NK-92 treated with Interleukin-12 subunit alpha and Interleukin-12 subunit beta, amount 100 ng/mL, for 24 hours (cell line): ENCODE results near the gene RASSF1.
"Not testable (repeated sequence)": the region's sequence is repeated elsewhere in the genome, so short reads cannot be mapped to it uniquely, and the experiment has no call there.

Experiments used
- DNase-seq: peaks from one replicate; lab custom pipeline; 2025; lab: John Stamatoyannopoulos, UW

Gene RASSF1

GRCh38 chr3:50323614-50324199 is 16.9 kb downstream of the RASSF1 start:
- no peak for DNase-seq

GRCh38 chr3:50323092-50323600 is 17.5 kb downstream of the RASSF1 start:
- no peak for DNase-seq

GRCh38 chr3:50322386-50323091 is 18.1 kb downstream of the RASSF1 start, which contains the start of gene HYAL2:
Gene HYAL2, minus strand, starts transcription at chr3:50322745. Its CDS starts 2,256 bp downstream, at chr3:50320489.
- no peak for DNase-seq

GRCh38 chr3:50322115-50322385 is 18.6 kb downstream of the RASSF1 start:
- DNase-seq = no peak

- DNase-seq = peak; percentile 63
Measured at GRCh38 chr3:50321336-50322114, 19.1 kb downstream of the RASSF1 start.

- no peak for DNase-seq
Measured at GRCh38 chr3:50320853-50321335, 19.7 kb downstream of the RASSF1 start.

- no peak for DNase-seq
Measured at GRCh38 chr3:50319894-50320625, 20.6 kb downstream of the RASSF1 start.

- no peak for DNase-seq
Measured at GRCh38 chr3:50319181-50319893, 21.3 kb downstream of the RASSF1 start.

- DNase-seq = no peak
Measured at GRCh38 chr3:50318615-50319014, 22.0 kb downstream of the RASSF1 start.

GRCh38 chr3:50318163-50318562 is 22.5 kb downstream of the RASSF1 start:
- DNase-seq = no peak

GRCh38 chr3:50317300-50317699 is 23.3 kb downstream of the RASSF1 start:
- DNase-seq = no peak

- DNase-seq = no peak
Measured at GRCh38 chr3:50316657-50317242, 23.9 kb downstream of the RASSF1 start.

GRCh38 chr3:50314816-50315215 is 25.8 kb downstream of the RASSF1 start:
- no peak for DNase-seq

- DNase-seq = no peak
Measured at GRCh38 chr3:50314342-50314741, 26.3 kb downstream of the RASSF1 start.

GRCh38 chr3:50312041-50312440 is 28.6 kb downstream of the RASSF1 start:
- DNase-seq = not testable (repeated sequence)

- no peak for DNase-seq
Measured at GRCh38 chr3:50304601-50305000, 36.0 kb downstream of the RASSF1 start.

GRCh38 chr3:50303013-50303815 is 37.4 kb downstream of the RASSF1 start, which contains the start of gene HYAL1:
Gene HYAL1, minus strand, starts transcription at chr3:50303574. Its CDS starts 618 bp downstream, at chr3:50302956.
- DNase-seq = no peak

- DNase-seq = no peak
Measured at GRCh38 chr3:50302095-50303012, 38.3 kb downstream of the RASSF1 start.

GRCh38 chr3:50300681-50301254 is 39.9 kb downstream of the RASSF1 start:
- no peak for DNase-seq
